KBM-7 (cell line): Measurements from ENCODE around the gene ZNF396.
A peak's percentile ranks its signal among the peaks of the same experiment; 100 is the strongest.

Experiments used
- DNase-seq: peaks from one replicate; pipeline ENCODE4 v3.0.0-alpha.2; 2015
- in situ Hi-C: fragments of 300-500 bp; cut with MboI; formaldehyde crosslinking; loops from 2 replicates; pipeline ENCODE4 v1.14.3; 2020; ENCODE audit warnings: low sequenced_read_pairs, low pct_unique_long_range_greater_than_20kb, mixed read lengths

Gene ZNF396

DNA sequence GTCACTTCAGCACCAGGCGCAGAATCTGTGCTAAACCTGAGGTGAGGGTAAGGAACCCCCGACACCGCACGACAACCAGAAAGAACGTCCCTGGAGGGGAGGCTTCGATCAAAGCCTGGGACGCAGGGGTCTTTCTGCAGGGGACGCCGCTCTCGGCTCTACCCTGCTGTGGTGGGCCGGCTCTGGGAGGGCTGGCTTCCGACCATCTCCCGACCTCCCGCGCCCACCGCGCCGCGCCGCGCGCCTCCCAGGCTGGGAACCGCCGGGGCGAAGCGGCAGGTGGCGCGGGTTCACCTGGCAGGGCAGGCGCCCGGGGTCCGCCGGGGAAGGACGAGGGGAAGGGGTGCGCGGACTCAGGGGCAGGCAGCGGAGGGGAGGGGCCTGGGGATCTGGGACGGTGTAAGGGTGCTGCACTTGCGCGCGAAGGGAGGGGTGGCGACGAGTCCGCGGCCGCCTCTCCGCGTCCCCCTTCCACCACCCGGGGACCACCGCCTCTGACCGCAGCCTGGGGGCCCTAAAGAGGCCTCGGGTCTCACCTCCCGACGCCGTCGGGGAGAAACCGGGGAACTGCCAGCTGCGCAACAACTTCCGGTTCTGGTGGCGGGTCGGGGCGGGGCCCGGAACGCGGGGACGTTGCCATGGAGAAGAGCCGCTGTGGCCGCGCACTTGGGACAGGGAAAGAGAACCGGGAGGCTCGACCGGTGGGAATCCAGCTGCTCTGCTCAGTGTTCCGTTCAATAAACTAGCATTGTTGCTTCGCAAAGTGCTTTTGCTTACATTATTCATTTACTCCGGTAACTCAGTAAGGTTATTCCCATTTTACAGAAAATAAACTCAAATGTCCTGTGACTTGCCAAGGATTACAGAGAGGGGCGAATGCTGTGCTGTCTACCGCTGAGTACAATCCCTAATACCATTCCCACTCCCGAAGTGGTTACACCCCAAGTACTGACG lies at the start of gene ZNF396:
Gene ZNF396 (minus strand): TSS at position 596 of the 954 bp plus-strand sequence. CDS start 3,045 bp downstream, outside the sequence.
- in situ Hi-C loops, result loop anchor here (25.0 kb wide), 1 partner anchor 365 kb away; no protein-coding TSS in a partner anchor
- peak; percentile 76 for DNase-seq

DNA sequence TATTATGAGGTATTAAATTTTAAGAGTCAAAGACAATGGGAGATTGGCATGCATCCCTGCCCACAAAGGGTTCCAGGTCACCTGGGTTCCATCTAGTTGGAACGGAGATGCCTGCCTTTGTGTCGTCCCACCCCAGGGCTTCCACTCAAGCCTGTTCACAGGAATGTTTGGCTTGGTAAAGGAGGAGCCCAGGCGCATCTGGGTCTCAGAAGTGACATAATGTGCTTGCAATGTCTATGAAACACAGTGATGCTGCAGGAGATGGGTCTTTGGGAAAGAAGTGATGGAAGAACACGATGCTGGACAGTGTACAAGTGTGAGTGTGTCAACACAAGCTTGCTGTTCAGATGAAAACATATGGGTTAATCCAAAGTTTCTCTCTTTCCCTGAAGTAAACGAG lies 49.6 kb upstream of the ZNF396 start:
- in situ Hi-C loops, result no loop called here

DNA sequence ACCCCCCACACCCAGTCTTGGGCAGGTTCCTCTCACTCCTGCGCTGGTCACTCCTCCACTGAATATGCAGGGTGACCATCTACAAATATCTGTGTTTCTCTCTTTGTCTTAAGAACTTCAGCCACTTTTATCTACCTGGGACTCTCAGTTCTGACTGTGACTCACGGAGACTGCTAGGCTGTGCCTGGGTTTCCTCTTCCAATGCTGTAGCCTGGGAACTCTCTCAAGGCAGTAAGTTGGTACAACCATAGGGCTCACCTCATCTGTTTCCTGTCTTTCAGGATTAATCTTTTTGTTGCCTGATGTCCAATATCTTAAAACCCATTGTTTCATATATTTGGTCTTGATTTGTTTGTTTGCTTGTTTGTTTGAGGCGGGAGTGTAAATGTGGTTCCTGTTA lies 47.2 kb upstream of the ZNF396 start:
- in situ Hi-C loops, result no loop called here

More for the DNA sequence above, 49.6 kb upstream of the ZNF396 start:
- DNase-seq, result no peak

DNA sequence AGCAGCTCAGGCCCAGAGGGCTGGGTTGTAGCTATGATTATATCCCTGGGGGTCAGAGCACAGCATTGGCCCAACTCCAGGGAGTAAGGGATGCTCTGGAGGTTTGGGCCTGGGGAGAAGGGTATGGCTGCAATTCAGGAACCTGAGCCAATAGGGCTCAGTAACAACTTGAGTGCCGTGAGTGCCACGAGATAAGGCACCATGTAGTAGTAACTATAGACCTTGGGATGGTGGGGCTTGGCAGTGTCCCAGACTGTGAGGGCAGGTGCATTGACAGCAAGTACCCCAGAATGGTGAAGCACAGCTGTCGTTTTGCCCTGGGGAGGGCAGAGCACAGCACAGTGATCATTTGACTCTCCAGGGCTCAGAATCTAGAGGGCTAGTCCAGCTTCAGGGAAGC lies 45.1 kb upstream of the ZNF396 start:
- no peak for DNase-seq
- in situ Hi-C loops, result no loop called here

More for the DNA sequence above, 47.2 kb upstream of the ZNF396 start:
- DNase-seq, result no peak

DNA sequence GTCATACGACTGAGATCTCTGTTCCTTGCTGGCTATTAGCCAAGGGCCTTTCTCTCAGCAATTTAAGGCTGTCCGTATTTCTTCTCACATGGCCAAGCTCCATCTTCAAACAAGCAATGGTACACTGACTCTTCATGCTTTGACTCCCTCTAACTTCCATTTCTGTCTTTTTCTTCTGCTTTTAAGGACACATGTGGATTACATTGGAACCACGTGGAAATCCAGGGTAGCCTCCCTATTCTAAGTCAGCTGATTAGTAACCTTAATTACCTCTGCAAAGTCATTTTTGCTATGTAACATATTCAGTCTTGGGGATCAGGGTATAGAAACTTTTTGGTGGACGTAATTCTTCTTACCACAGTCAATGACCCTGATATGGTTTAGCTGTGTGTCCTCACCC lies 41.5 kb upstream of the ZNF396 start:
- DNase-seq, result no peak
- in situ Hi-C loops, result no loop called here

DNA sequence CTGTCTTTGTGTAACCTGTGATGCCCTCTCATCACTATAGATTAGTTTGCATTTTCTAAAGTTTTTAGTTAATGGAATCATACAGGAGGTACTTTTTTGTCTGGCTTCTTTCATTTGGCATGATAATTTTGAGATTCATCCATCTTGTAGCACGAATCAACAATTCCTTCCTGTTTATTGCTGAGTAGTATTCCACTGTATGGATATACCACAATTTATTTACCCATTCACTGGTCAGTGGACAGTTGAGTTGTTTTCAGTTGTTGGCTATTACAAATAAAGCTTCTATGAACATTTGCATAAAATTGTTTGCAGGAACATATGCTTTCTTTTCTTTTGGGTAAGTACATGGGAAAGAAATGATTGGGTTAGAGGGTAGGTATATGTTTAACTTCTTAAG lies 40.1 kb upstream of the ZNF396 start:
- in situ Hi-C loops, result no loop called here
- DNase-seq, result no peak

DNA sequence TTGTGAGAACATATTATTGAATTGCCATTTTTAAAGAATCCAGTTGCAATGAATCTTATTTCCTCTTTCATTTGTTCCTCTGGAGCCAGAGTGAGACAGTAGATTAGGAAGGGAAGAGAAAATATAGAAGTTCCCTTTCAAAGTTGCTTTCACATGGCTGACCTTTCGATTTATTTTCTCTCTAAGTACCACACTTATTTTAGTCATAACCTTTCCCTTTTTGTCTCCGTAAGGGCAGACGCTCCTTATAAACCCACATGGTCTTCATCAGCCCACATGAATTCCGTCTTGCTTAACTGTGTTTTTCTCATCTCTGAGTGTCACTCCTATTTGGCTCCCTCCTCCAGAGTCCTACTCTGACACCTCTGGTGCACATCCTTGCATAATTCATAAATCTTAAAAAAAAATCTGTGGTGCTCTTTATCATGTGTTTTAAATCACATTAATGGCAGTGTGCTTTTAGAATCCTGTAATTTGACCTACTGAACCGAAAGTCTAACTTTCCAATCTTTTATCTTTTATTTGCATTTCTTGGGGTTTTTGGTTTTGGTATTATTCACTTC lies 38.5 kb upstream of the ZNF396 start:
- DNase-seq, result peak; percentile 12
- in situ Hi-C loops, result no loop called here

DNA sequence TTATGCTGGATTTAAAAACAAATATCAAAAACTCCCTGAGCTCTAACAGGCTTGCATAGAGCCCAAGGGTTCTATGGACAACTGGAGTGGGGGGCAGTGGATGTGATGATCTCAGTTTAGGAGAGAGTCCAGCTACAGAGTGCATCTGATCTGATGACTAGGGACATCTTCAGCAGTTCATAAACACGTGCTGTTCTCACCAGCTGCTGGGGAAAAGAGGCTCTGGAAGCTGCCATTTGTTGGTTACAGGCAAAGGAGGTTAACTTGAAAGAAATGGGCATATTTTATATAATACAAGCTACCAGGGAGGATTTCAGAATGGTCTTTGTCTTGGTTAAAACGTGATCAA lies 36.0 kb upstream of the ZNF396 start:
- in situ Hi-C loops, result no loop called here
- no peak for DNase-seq

DNA sequence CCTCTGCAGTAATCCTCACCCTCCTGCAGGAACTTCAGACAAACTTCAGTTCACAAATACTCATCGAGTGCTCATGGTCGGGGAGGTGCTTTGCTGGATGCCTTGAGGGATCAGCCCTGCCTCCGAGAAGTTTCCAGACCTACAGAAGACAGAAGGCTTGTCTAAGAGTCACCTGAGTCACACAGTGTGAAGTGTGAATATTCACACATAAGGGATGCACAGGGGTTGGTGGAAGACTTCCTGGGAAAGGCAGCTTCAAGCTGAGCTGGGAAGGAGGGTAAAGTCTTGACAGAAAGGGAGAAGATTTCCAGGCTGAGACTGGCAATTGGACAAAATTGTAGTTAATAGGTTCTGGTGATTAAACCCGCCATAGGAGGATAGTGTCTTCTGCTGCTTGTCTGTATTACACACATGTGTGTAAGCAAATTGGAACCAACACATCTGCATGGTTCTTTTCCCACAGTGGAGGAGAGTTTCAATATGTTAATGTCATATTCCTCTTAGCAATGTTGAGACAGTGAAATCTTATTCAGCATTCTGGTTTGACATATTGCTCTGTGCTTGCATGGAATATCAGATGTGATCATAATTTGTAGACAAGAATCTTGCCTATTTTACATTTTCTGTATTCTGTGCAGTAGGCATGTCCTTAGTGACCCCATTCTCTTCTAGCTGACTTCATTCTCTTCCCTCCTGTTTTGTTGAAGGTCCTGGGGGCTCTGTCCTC lies 34.7 kb upstream of the ZNF396 start:
- in situ Hi-C loops, result no loop called here

DNA sequence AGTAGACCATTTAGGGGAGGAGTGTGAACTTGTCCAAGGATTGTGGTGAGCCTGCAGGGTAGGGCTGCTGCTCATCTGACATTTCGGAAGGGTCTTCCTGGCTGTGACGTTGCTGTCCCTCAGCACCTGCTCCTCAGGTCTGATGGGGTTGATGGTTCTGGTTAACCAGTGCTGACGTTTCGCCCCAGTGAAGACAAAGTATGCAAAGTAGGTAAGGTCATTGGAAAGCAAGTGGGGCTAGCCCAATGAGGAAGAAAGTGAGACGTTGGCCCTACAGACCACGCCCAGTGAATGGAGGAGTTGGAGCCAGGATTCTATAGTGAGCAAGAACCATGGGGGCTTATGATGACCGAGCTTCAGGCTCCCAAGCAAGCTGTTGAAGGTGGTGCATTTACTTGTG lies 33.4 kb upstream of the ZNF396 start:
- in situ Hi-C loops, result no loop called here
- no peak for DNase-seq

More for the DNA sequence above, 34.7 kb upstream of the ZNF396 start:
- DNase-seq, result no peak

DNA sequence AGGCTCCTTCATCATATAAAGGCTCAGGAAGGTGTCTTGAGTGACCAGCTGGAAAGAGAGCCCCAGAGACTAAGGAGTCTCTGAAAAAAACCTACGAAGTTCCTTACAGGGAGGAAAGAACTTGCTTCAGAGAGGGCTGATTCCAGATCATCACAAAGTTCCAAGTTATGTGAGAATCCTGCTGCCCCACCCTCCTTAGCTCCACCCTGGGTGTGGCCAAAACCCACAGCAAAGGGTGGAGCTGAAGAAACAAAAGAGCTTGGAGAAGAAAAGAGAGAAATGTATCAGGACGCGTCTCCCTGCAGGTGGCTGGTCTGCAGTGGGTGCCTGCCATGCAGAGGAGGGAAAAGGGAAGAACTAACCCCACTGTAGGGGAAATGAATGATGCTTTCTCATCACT lies 32.8 kb upstream of the ZNF396 start:
- in situ Hi-C loops, result no loop called here
- DNase-seq, result no peak

DNA sequence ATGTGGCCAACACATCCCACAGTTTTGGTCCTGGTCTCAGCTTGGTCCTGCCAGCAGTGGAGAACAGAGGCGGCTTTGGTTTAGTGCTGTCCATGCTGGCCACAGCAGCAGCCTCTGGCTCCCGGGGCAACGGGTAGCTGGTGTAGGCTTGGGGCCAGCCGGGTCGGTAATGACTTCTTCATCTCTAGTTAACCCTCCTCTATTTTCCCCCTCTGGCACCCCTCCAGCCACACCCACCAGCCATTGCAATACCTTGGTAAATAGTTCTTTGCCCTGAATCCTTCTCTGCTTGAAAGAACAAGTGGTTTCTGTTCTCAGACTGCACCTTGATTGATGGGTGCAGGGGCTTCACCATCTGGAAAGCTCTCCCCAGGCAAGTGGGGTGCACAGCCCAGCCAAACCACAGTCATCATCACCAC lies 31.7 kb upstream of the ZNF396 start:
- in situ Hi-C loops, result no loop called here

DNA sequence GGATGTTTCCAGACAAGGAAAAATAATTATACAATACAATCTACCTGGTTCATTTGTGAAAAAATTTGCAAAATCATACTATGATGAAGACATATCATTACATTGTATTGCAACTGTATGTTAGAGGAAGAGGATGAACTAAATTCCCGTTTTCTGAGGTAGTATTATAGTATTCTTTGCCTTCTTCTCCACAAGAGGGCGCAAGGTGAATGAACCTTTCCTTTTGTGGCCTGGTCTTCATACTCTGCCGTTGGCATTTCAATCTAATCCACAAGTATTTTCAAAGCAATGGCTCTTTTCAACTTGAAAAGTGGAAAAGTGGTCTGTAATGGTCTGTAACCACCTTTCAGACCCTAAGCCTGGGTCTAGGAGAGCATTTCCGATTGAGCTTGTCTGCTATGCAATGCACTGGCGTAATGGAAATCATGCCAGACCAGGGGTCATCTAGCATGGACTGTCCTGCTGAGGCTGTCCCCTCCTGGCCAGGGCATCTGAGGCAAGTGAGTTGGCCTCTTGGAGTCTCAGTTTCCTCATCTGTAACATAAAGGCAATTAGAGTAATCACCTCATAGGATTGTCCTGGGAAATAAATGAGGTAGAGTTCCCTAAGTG lies 30.8 kb upstream of the ZNF396 start:
- DNase-seq, result peak; percentile 84
- in situ Hi-C loops, result no loop called here

More for the DNA sequence above, 31.7 kb upstream of the ZNF396 start:
- no peak for DNase-seq

DNA sequence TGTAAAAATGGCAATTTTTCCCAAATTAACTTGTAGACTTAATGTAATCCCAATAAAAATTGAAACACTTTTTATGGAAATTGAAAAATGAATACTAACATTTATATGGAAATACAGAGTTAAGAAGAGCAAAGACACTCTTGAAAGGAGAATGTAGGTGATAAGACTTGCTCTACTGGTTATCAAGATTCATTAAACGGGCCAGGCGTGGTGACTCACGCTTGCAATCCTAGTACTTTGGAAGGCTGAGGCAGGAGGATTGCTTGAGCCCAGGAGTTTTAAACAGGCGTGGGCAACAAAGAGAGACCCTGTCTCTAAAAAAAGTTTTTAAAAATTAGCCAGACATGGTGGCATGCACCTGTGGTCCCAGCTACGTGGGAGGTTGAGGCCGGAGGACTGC lies 29.5 kb upstream of the ZNF396 start:
- in situ Hi-C loops, result no loop called here
- DNase-seq, result no peak

DNA sequence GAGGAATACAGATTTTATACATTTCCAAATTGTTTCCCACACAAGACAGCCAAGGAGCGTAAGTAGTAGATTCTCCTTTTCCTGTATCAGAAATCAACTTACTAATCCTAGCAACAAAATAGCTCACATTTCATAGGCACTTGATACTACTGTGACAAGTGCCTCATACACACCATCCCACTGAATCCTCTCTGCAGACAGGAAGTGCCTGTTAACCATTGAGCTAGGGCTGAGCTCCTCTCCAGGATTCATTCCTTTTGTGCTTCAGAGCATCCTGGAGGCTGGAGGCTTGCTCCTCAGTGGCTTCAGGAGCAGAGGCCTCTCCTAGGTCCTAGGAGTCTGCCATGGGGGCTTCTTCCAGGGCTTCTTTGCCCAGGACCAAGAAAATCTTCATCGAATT lies 20.8 kb upstream of the ZNF396 start:
- no peak for DNase-seq
- in situ Hi-C loops, result loop anchor here (25.0 kb wide), 1 partner anchor 386 kb away; no protein-coding TSS in a partner anchor

DNA sequence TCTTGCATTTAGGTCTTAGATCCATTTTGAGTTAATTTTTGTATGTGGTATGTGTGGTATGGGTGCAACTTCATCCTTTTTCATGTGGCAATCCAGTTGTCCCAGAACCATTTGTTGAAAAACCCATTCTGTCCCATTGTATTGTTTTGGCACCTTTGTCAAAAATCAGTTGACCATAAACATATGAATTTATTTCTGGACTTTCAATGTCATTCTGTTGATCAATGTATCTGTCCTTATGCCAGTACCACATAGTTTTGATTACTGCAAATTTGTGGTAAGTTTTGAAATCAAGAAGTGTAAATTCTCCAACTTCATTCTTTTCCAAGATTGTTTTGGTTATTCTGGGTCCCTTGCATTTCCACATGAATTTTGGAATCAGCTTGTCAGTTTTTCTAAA lies 16.6 kb upstream of the ZNF396 start:
- in situ Hi-C loops, result loop anchor here (25.0 kb wide), 1 partner anchor 381 kb away; no protein-coding TSS in a partner anchor
- no peak for DNase-seq

DNA sequence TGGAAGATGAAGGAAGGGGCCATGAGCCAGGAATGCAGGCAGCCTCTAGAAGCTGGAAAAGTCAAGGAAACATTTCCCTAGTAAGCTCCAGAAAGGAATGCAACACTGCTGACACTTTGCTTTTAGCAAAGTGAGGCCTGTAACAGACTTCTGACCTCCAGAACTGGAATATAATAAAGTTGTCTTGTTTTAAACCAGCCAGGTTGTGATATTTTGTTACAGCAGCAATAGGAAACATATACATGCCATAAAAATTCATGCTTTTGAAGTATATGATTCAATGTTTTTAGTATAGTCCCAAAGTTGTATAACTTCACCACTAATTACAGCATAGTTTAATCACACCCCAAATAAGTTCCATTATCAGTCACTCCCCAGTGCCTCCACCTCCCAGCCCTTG lies 15.2 kb upstream of the ZNF396 start:
- no peak for DNase-seq
- in situ Hi-C loops, result loop anchor here (25.0 kb wide), 1 partner anchor 380 kb away; no protein-coding TSS in a partner anchor

DNA sequence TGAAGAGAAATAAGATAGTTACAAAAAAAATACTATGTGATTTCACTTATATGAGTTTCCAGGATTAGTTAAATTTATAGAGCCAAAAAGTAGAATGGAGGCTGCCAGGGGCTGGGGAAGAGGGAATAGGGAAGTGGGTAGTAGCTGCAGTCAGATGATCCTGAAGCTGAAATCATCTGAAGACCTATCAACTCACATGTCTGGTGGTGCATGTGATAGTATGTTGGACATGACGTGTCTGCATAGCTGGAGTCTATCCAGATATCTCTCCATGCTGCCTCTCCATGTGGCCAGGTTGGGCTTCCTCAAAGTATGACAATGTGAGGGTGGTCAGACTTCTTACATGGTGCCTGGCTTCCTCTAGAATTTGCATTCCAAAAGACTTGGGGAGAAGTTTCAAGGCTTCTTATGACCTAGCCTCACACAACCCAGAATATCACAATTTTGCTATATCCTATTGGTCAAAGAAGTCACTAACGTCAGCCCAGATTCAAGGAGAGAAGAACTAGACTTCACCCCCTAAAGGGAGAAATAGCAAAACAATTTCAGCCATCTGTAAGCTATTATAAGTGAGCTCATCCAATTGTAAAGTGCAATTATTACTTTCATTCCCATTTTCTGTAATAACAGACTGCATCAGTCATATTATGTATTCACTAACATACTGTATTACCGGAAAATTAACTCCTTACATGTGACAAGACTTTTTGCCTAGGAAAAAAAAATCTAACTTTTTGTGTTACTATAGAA lies 14.0 kb upstream of the ZNF396 start:
- no peak for DNase-seq
- in situ Hi-C loops, result loop anchor here (25.0 kb wide), 1 partner anchor 379 kb away; no protein-coding TSS in a partner anchor
